DMS79 (cell line): Measurements from ENCODE around the gene FXYD4.

ENCODE experiments used
- DNase-seq: peaks from one replicate; lab custom pipeline; 2025; lab: John Stamatoyannopoulos, UW

The FXYD4 gene

GRCh38 chr10:43396061-43396927 lies 24.9 kb downstream of the FXYD4 start:
- peak; percentile 27 for DNase-seq

- peak; percentile 44 for DNase-seq
Observed at GRCh38 chr10:43396928-43397624, 25.6 kb downstream of the FXYD4 start.

- DNase-seq: no peak
Observed at GRCh38 chr10:43398939-43399319, 27.5 kb downstream of the FXYD4 start.

GRCh38 chr10:43399320-43400310 lies 28.2 kb downstream of the FXYD4 start:
- no peak for DNase-seq

GRCh38 chr10:43401627-43402026 lies 30.2 kb downstream of the FXYD4 start:
- DNase-seq: no peak

- DNase-seq: no peak
Observed at GRCh38 chr10:43402176-43402575, 30.7 kb downstream of the FXYD4 start.

- DNase-seq: no peak
Observed at GRCh38 chr10:43402880-43403452, 31.5 kb downstream of the FXYD4 start.

GRCh38 chr10:43403911-43404703 lies 32.7 kb downstream of the FXYD4 start:
- no peak for DNase-seq

- DNase-seq: no peak
Observed at GRCh38 chr10:43404704-43405084, 33.3 kb downstream of the FXYD4 start.

- no peak for DNase-seq
Observed at GRCh38 chr10:43407148-43407575, 35.7 kb downstream of the FXYD4 start.

GRCh38 chr10:43407576-43408330 lies 36.3 kb downstream of the FXYD4 start:
- peak; percentile 35 for DNase-seq

GRCh38 chr10:43408331-43408709 lies 36.9 kb downstream of the FXYD4 start:
- no peak for DNase-seq

- DNase-seq: peak; percentile 62
Observed at GRCh38 chr10:43408710-43409384, 37.4 kb downstream of the FXYD4 start, which contains the start of gene HNRNPF. Gene HNRNPF (minus strand): TSS chr10:43409186. CDS start chr10:43387884, 21,302 bp downstream.

- DNase-seq: peak; percentile 11
Observed at GRCh38 chr10:43409385-43410109, 38.1 kb downstream of the FXYD4 start.

- DNase-seq: no peak
Observed at GRCh38 chr10:43410345-43410744, 38.9 kb downstream of the FXYD4 start.

GRCh38 chr10:43411536-43411935 lies 40.1 kb downstream of the FXYD4 start:
- no peak for DNase-seq

GRCh38 chr10:43415544-43415943 lies 44.1 kb downstream of the FXYD4 start:
- no peak for DNase-seq

GRCh38 chr10:43417950-43418768 lies 46.7 kb downstream of the FXYD4 start:
- no peak for DNase-seq
